ENCODE results near the gene NEB. TPM values are rescaled to one million over a fixed set of nuclear protein-coding genes. Genes with fewer than 3 reads are reported as not detected.

Gene NEB
- polyA plus RNA-seq, 1 of the 3 experiments (the other 2 are of a cell fraction), result 0.02 TPM

GRCh38 chr2:151727593-151728552 is 6.4 kb downstream of the NEB start:
- Histone ChIP-seq H3K9ac (no peak overlapping the region), H3K4me3 (ENCODE audit: low read depth in 2 of 2, low read length in 1 of 2) (no peak overlapping the region), H3K36me3 (replicated peaks in 1 of 2; ENCODE audit: control insufficient read depth in 1 of 2, insufficient read depth in 2 of 2, low read length in 1 of 2) (no peaks in the 10 kb centered on the region), H3K27me3 (ENCODE audit: insufficient read depth) (no peaks in the 10 kb centered on the region), H3F3A (replicated peaks; ENCODE audit: insufficient read depth) (no peaks in the 10 kb centered on the region), H3K9me3 (no peaks in the 10 kb centered on the region), H2AFZ (ENCODE audit: low read depth) (no peak overlapping the region), H4K20me1 (ENCODE audit: insufficient read depth) (no peaks in the 10 kb centered on the region), H3K4me1 (ENCODE audit: control insufficient read depth in 1 of 2, insufficient read depth in 2 of 2, low read depth in 1 of 2, low read length in 1 of 2) (no peaks in the 10 kb centered on the region), H3K9me2 (no peaks in the 10 kb centered on the region), H3K27ac (ENCODE audit: low read depth in 2 of 2, low read length in 1 of 2) (no peak overlapping the region), H3K4me2 (no peak overlapping the region), H3K79me2 (ENCODE audit: insufficient read depth) (no peaks in the 10 kb centered on the region)
- no peak for TF ChIP-seq MEF2A (IDR thresholded peaks at IDR 0.05; ENCODE audit: borderline replicate concordance, low read depth)
- no peak for TF ChIP-seq EP300 (IDR thresholded peaks at IDR 0.05; ENCODE audit: borderline replicate concordance in 1 of 2, low read depth in 1 of 2, low read length in 1 of 2)
- TF ChIP-seq, protein P1, sequence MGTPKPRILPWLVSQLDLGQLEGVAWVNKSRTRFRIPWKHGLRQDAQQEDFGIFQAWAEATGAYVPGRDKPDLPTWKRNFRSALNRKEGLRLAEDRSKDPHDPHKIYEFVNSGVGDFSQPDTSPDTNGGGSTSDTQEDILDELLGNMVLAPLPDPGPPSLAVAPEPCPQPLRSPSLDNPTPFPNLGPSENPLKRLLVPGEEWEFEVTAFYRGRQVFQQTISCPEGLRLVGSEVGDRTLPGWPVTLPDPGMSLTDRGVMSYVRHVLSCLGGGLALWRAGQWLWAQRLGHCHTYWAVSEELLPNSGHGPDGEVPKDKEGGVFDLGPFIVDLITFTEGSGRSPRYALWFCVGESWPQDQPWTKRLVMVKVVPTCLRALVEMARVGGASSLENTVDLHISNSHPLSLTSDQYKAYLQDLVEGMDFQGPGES (IDR thresholded peaks at IDR 0.05; ENCODE audit: low read depth, low read length), result no peak
- no peak for TF ChIP-seq RCOR1 (IDR thresholded peaks at IDR 0.05; ENCODE audit: low read length)
- no peak for TF ChIP-seq ELF1 (IDR thresholded peaks at IDR 0.05)
- no peak for TF ChIP-seq EZH2phosphoT487 (IDR thresholded peaks at IDR 0.05; ENCODE audit: borderline replicate concordance, low read depth)
- no peak for DNase-seq
- CTCF ChIA-PET, result no interaction called here
- 51% methylated on average over 10 of the region's 10 CpGs for WGBS (ENCODE audit: low lambda C conversion rate)
- POLR2A ChIA-PET, result no interaction called here

DNA sequence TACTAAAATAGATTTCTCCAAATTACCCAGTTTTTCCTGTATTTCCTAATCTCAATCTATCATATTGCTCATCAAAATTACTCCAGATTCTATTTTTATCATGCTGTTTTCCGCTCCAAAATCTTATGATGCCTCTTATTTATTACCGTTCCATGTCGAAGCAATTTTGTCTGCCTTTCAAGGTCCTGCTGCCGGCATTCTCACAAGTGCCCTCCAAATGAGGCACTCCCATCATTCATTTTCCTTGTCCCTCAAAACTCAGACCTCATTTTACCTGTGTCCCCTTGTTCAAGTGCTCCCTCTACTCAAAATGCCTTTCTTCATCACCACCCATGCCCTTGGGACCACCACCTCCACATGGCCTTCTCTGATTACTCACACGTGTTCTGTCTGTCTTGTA is 13.1 kb downstream of the NEB start:
- Histone ChIP-seq H2AFZ (ENCODE audit: low read depth) (no peak overlapping the region), H3K27ac (ENCODE audit: low read depth in 2 of 2, low read length in 1 of 2) (no peak overlapping the region), H3K9ac (no peak overlapping the region), H3K27me3 (ENCODE audit: insufficient read depth) (no peaks in the 10 kb centered on the region), H3K4me1 (ENCODE audit: control insufficient read depth in 1 of 2, insufficient read depth in 2 of 2, low read depth in 1 of 2, low read length in 1 of 2) (no peaks in the 10 kb centered on the region), H3K4me3 (ENCODE audit: low read depth in 2 of 2, low read length in 1 of 2) (no peak overlapping the region), H3K9me3 (no peaks in the 10 kb centered on the region), H3K79me2 (ENCODE audit: insufficient read depth) (no peaks in the 10 kb centered on the region), H3K4me2 (no peak overlapping the region), H3F3A (replicated peaks; ENCODE audit: insufficient read depth) (no peaks in the 10 kb centered on the region), H3K9me2 (no peaks in the 10 kb centered on the region), H3K36me3 (replicated peaks in 1 of 2; ENCODE audit: control insufficient read depth in 1 of 2, insufficient read depth in 2 of 2, low read length in 1 of 2) (no peaks in the 10 kb centered on the region), H4K20me1 (ENCODE audit: insufficient read depth) (no peaks in the 10 kb centered on the region)
- TF ChIP-seq SIN3A (IDR thresholded peaks at IDR 0.05; ENCODE audit: borderline replicate concordance, low read depth, low read length) (no peak), FOXM1 (IDR thresholded peaks at IDR 0.05; ENCODE audit: low read depth) (no peak), JUND (IDR thresholded peaks at IDR 0.05) (no peak), FOSL2 (IDR thresholded peaks at IDR 0.05; ENCODE audit: borderline replicate concordance, low read depth) (no peak), NFIC (IDR thresholded peaks at IDR 0.05; ENCODE audit: borderline replicate concordance) (no peak), EZH2phosphoT487 (IDR thresholded peaks at IDR 0.05; ENCODE audit: borderline replicate concordance, low read depth) (no peak), MEF2A (IDR thresholded peaks at IDR 0.05; ENCODE audit: borderline replicate concordance, low read depth) (no peak), GABPA (IDR thresholded peaks at IDR 0.05; ENCODE audit: low read depth) (no peak), NRF1 (IDR thresholded peaks at IDR 0.05; ENCODE audit: low read depth, low read length) (no peak), USF2 (IDR thresholded peaks at IDR 0.05; ENCODE audit: borderline replicate concordance, low read depth, low read length) (no peak), YY1 (IDR thresholded peaks at IDR 0.05; ENCODE audit: low read depth) (no peak), RFX5 (IDR thresholded peaks at IDR 0.05; ENCODE audit: low read length) (no peak), TEAD4 (IDR thresholded peaks at IDR 0.05; ENCODE audit: borderline replicate concordance, insufficient read depth) (no peak), ELF1 (IDR thresholded peaks at IDR 0.05) (no peak), FOXJ3 (CRISPR knock-in tag; IDR thresholded peaks at IDR 0.05) (no peak), MXI1 (IDR thresholded peaks at IDR 0.05; ENCODE audit: low read depth, low read length) (no peak)
- TF ChIP-seq, protein P1 (IDR thresholded peaks at IDR 0.05; ENCODE audit: low read depth, low read length), result no peak
- 64% methylated on average over 5 of the region's 5 CpGs for WGBS (ENCODE audit: low lambda C conversion rate)
- ChIA-PET CTCF (no interaction called here), POLR2A (no interaction called here)
- no peak for DNase-seq

Data from SK-N-SH (cell line).